ENCODE measurements around the gene EEF1A1. TPM values are rescaled to one million over a fixed set of nuclear protein-coding genes. Genes with fewer than 3 reads are reported as not detected.
"Not testable (repeated sequence)": the region's sequence is repeated elsewhere in the genome, so short reads cannot be mapped to it uniquely, and the experiment has no call there.

EEF1A1 gene
- total RNA-seq, 1 experiment from 2014 or later = 6,057 TPM

- H3K4me3 ChIP-seq (ENCODE audit: low read length) = no peak overlapping the region
- POLR2A ChIA-PET (ENCODE audit: unreplicated experiment) = no interaction called here
- H3K4me2 ChIP-seq (ENCODE audit: low read length) = no peak overlapping the region
- no peak overlapping the region for H2AFZ ChIP-seq (ENCODE audit: low read length)
- no peak overlapping the region for H3K9ac ChIP-seq (ENCODE audit: low read length)
- H3F3A ChIP-seq (ENCODE audit: low read length, unreplicated experiment) = no peaks in the 10 kb centered on the region
- H3K27me3 ChIP-seq (ENCODE audit: low read length) = no peaks in the 10 kb centered on the region
- DNase-seq = no peak
- no peak overlapping the region for H3K27ac ChIP-seq (ENCODE audit: low read length)
- H3K36me3 ChIP-seq (ENCODE audit: low read depth, low read length) = no peaks in the 10 kb centered on the region
- CTCF ChIA-PET = no interaction called here
- H3K4me1 ChIP-seq (ENCODE audit: insufficient read depth, low read length) = no peaks in the 10 kb centered on the region
- no peak for ATAC-seq
- TF ChIP-seq EZH2phosphoT487 (IDR thresholded peaks at IDR 0.05; ENCODE audit: borderline replicate concordance, low read length) = no peak
- no peak for TF ChIP-seq CTCF (conservative IDR thresholded peaks at IDR 0.05; ENCODE audit: low read depth, low read length)
- TF ChIP-seq EZH2 (IDR thresholded peaks at IDR 0.05; ENCODE audit: low read length, unreplicated experiment) = no peak
- no peaks in the 10 kb centered on the region for H3K9me2 ChIP-seq (replicated peaks; ENCODE audit: low read length)
- no peaks in the 10 kb centered on the region for H3K9me3 ChIP-seq (ENCODE audit: low read length)
- intact Hi-C loops (cut with micrococcal nuclease) = no loop called here
- no TSS peak for BruUV-seq (replicated peaks)
- no peaks in the 10 kb centered on the region for H4K20me1 ChIP-seq (ENCODE audit: low read length)
- no peaks in the 10 kb centered on the region for H3K79me2 ChIP-seq (ENCODE audit: low read length)
These were observed 38.0 kb upstream of the EEF1A1 start for GRCh38 chr6:73558624-73559398.

GRCh38 chr6:73556836-73557235 is 36.0 kb upstream of the EEF1A1 start:
- Histone ChIP-seq H3K9me3 (ENCODE audit: low read length) (no peaks in the 10 kb centered on the region), H3K4me3 (ENCODE audit: low read length) (no peak overlapping the region), H3K36me3 (ENCODE audit: low read depth, low read length) (no peaks in the 10 kb centered on the region), H3K9ac (ENCODE audit: low read length) (no peak overlapping the region), H3K9me2 (replicated peaks; ENCODE audit: low read length) (no peaks in the 10 kb centered on the region), H3K27ac (ENCODE audit: low read length) (no peak overlapping the region), H4K20me1 (ENCODE audit: low read length) (no peaks in the 10 kb centered on the region), H3K27me3 (ENCODE audit: low read length) (no peaks in the 10 kb centered on the region), H3K4me1 (ENCODE audit: insufficient read depth, low read length) (no peaks in the 10 kb centered on the region), H3K4me2 (ENCODE audit: low read length) (no peak overlapping the region), H3F3A (ENCODE audit: low read length, unreplicated experiment) (no peaks in the 10 kb centered on the region), H3K79me2 (ENCODE audit: low read length) (no peaks in the 10 kb centered on the region), H2AFZ (ENCODE audit: low read length) (no peak overlapping the region)
- CTCF ChIA-PET = no interaction called here
- ATAC-seq (no peak), DNase-seq (no peak)
- intact Hi-C loops (cut with micrococcal nuclease) = no loop called here
- POLR2A ChIA-PET (ENCODE audit: unreplicated experiment) = no interaction called here
- TF ChIP-seq EZH2phosphoT487 (IDR thresholded peaks at IDR 0.05; ENCODE audit: borderline replicate concordance, low read length) = no peak
- no peak for TF ChIP-seq CTCF (conservative IDR thresholded peaks at IDR 0.05; ENCODE audit: low read depth, low read length)
- TF ChIP-seq EZH2 (IDR thresholded peaks at IDR 0.05; ENCODE audit: low read length, unreplicated experiment) = no peak
- BruUV-seq (replicated peaks) = no TSS peak

- H3K9me3 ChIP-seq (ENCODE audit: low read length); H3K4me1 ChIP-seq (ENCODE audit: insufficient read depth, low read length); H4K20me1 ChIP-seq (ENCODE audit: low read length); H3F3A ChIP-seq (ENCODE audit: low read length, unreplicated experiment); POLR2A ChIA-PET (ENCODE audit: unreplicated experiment); H3K27me3 ChIP-seq (ENCODE audit: low read length); H3K79me2 ChIP-seq (ENCODE audit: low read length); H3K4me3 ChIP-seq (ENCODE audit: low read length); ATAC-seq; H3K27ac ChIP-seq (ENCODE audit: low read length); BruUV-seq (replicated peaks); CTCF ChIA-PET; H2AFZ ChIP-seq (ENCODE audit: low read length); H3K9ac ChIP-seq (ENCODE audit: low read length); H3K36me3 ChIP-seq (ENCODE audit: low read depth, low read length); intact Hi-C loops (cut with micrococcal nuclease); DNase-seq; H3K4me2 ChIP-seq (ENCODE audit: low read length); H3K9me2 ChIP-seq (replicated peaks; ENCODE audit: low read length): not testable (repeated sequence)
These were observed 34.6 kb upstream of the EEF1A1 start for GRCh38 chr6:73555380-73555949.

GRCh38 chr6:73551115-73551514 is 30.3 kb upstream of the EEF1A1 start:
- H3K36me3 ChIP-seq (ENCODE audit: low read depth, low read length); ATAC-seq; H3K4me2 ChIP-seq (ENCODE audit: low read length); BruUV-seq (replicated peaks); H3K4me3 ChIP-seq (ENCODE audit: low read length); POLR2A ChIA-PET (ENCODE audit: unreplicated experiment); H3K9ac ChIP-seq (ENCODE audit: low read length); H3K79me2 ChIP-seq (ENCODE audit: low read length); H4K20me1 ChIP-seq (ENCODE audit: low read length); H3K4me1 ChIP-seq (ENCODE audit: insufficient read depth, low read length); intact Hi-C loops (cut with micrococcal nuclease); H3K9me2 ChIP-seq (replicated peaks; ENCODE audit: low read length); H3K27me3 ChIP-seq (ENCODE audit: low read length); H2AFZ ChIP-seq (ENCODE audit: low read length); CTCF ChIA-PET; H3F3A ChIP-seq (ENCODE audit: low read length, unreplicated experiment); H3K9me3 ChIP-seq (ENCODE audit: low read length); DNase-seq; H3K27ac ChIP-seq (ENCODE audit: low read length): not testable (repeated sequence)
